Activated naive CD4-positive, alpha-beta T cell treated with anti-CD3 and anti-CD28 coated beads for 36 hours (primary cell): Measurements from ENCODE around the gene MRRF. TPM values are rescaled to one million over a fixed set of nuclear protein-coding genes. Genes with fewer than 3 reads are reported as not detected.
A peak's percentile ranks its signal among the peaks of the same experiment; 100 is the strongest.

Source experiments
- CTCF ChIA-PET: fragments of 350-600 bp; sonication (Branson Sonifier 250); formaldehyde crosslinking; loops from one replicate; lab custom pipeline; 2021; ENCODE audit warnings: antibody characterized with exemption; lab: Charles Lee
- DNase-seq: peaks from one replicate; pipeline ENCODE4 v3.0.0-alpha.2; 2020
- H3K27ac Mint-ChIP-seq: one replicate; pipeline ENCODE4 v1.8.0; 2021; ENCODE audit warnings: mild to moderate bottlenecking, mixed read lengths
- H3K27me3 Mint-ChIP-seq: one replicate; pipeline ENCODE4 v1.8.0; 2021; ENCODE audit warnings: low read depth, mixed read lengths
- H3K36me3 Mint-ChIP-seq: one replicate; pipeline ENCODE4 v1.8.0; 2021; ENCODE audit warnings: low read depth, mixed read lengths
- H3K4me1 Mint-ChIP-seq: one replicate; pipeline ENCODE4 v1.8.0; 2021; ENCODE audit warnings: low read depth, mixed read lengths
- H3K4me3 Mint-ChIP-seq: one replicate; pipeline ENCODE4 v1.8.0; 2021; ENCODE audit warnings: mild to moderate bottlenecking, moderate library complexity, mixed read lengths
- H3K9me3 Mint-ChIP-seq: one replicate; pipeline ENCODE4 v1.8.0; 2021; ENCODE audit warnings: mixed read lengths
- intact Hi-C: fragments of 100-400 bp; cut with micrococcal nuclease; formaldehyde crosslinking; loops from one replicate; pipeline ENCODE4 v1.15.1; 2023
- total RNA-seq, 2 experiments: library from RNA; stranded (reverse); gene quantifications; one replicate each; pipeline ENCODE4 v1.2.3, GENCODE V29; 2021

MRRF gene, protein sequence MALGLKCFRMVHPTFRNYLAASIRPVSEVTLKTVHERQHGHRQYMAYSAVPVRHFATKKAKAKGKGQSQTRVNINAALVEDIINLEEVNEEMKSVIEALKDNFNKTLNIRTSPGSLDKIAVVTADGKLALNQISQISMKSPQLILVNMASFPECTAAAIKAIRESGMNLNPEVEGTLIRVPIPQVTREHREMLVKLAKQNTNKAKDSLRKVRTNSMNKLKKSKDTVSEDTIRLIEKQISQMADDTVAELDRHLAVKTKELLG
- 10 to 100 TPM; 51.0 TPM for total RNA-seq

- peak within 1 kb of the TSS; percentile 96 for H3K27ac Mint-ChIP-seq
- CTCF ChIA-PET: interaction anchor here (0.8 to 1.7 kb wide), 6 partner anchors 16 to 639 kb away, joined by 3 to 5 read pairs (median 3); partner anchors contain the start of genes MORN5 and NDUFA8
- intact Hi-C loops: loop anchor here (1.0 to 2.0 kb wide), 5 partner anchors 82 to 667 kb away; partner anchors contain the start of genes MORN5, NDUFA8, TTLL11 and ZBTB26
- DNase-seq: peak; percentile 90
- peaks cover 42% of the 10 kb centered on the region for H3K4me1 Mint-ChIP-seq
- H3K36me3 Mint-ChIP-seq: peaks cover 15% of the 10 kb centered on the region
- H3K9me3 Mint-ChIP-seq: no peaks in the 10 kb centered on the region
- H3K27me3 Mint-ChIP-seq: no peaks in the 10 kb centered on the region
- H3K4me3 Mint-ChIP-seq: peak within 1 kb of the TSS; percentile 97
Measured at GRCh38 chr9:122264360-122265148, at the start of gene MRRF, which contains the start of gene RBM18. MRRF (plus strand) TSS chr9:122264882; CDS start chr9:122270892, 6,010 bp downstream. RBM18 (minus strand) TSS chr9:122264840; CDS start chr9:122261492, 3,348 bp downstream.

- Mint-ChIP-seq H3K27ac (no peak overlapping the region), H3K4me3 (no peak overlapping the region), H3K27me3 (peaks cover 79% of the 10 kb centered on the region), H3K36me3 (no peaks in the 10 kb centered on the region), H3K4me1 (peaks cover 26% of the 10 kb centered on the region), H3K9me3 (no peaks in the 10 kb centered on the region)
- CTCF ChIA-PET: interaction anchor here (1.8 kb wide), 1 partner anchor 91 kb away, joined by 5 read pairs; no protein-coding TSS in a partner anchor
- DNase-seq: no peak
- intact Hi-C loops: no loop called here
Measured at GRCh38 chr9:122215663-122216062, 49.0 kb upstream of the MRRF start.

GRCh38 chr9:122216138-122216797 lies 48.4 kb upstream of the MRRF start:
- H3K9me3 Mint-ChIP-seq: no peaks in the 10 kb centered on the region
- intact Hi-C loops: no loop called here
- CTCF ChIA-PET: interaction anchor here (1.8 kb wide), 1 partner anchor 92 kb away, joined by 5 read pairs; no protein-coding TSS in a partner anchor
- peaks cover 26% of the 10 kb centered on the region for H3K4me1 Mint-ChIP-seq
- no peak overlapping the region for H3K27ac Mint-ChIP-seq
- peaks cover 78% of the 10 kb centered on the region for H3K27me3 Mint-ChIP-seq
- DNase-seq: no peak
- H3K36me3 Mint-ChIP-seq: no peaks in the 10 kb centered on the region
- no peak overlapping the region for H3K4me3 Mint-ChIP-seq

- Mint-ChIP-seq H3K4me3 (no peak overlapping the region), H3K4me1 (peaks cover 26% of the 10 kb centered on the region), H3K27ac (no peak overlapping the region), H3K9me3 (no peaks in the 10 kb centered on the region), H3K27me3 (peaks cover 78% of the 10 kb centered on the region), H3K36me3 (no peaks in the 10 kb centered on the region)
- no peak for DNase-seq
- CTCF ChIA-PET: interaction anchor here (1.8 kb wide), 1 partner anchor 92 kb away, joined by 5 read pairs; no protein-coding TSS in a partner anchor
- intact Hi-C loops: no loop called here
Measured at GRCh38 chr9:122216798-122217418, 47.8 kb upstream of the MRRF start.

- H3K4me1 Mint-ChIP-seq: peaks cover 26% of the 10 kb centered on the region
- no peak for DNase-seq
- peaks cover 78% of the 10 kb centered on the region for H3K27me3 Mint-ChIP-seq
- CTCF ChIA-PET: no interaction called here
- H3K9me3 Mint-ChIP-seq: no peaks in the 10 kb centered on the region
- H3K27ac Mint-ChIP-seq: no peak overlapping the region
- no peaks in the 10 kb centered on the region for H3K36me3 Mint-ChIP-seq
- H3K4me3 Mint-ChIP-seq: no peak overlapping the region
- intact Hi-C loops: no loop called here
Measured at GRCh38 chr9:122217640-122218039, 47.0 kb upstream of the MRRF start.

GRCh38 chr9:122218071-122218934 lies 46.4 kb upstream of the MRRF start:
- intact Hi-C loops: no loop called here
- H3K27ac Mint-ChIP-seq: no peak overlapping the region
- no peaks in the 10 kb centered on the region for H3K9me3 Mint-ChIP-seq
- H3K36me3 Mint-ChIP-seq: no peaks in the 10 kb centered on the region
- H3K4me1 Mint-ChIP-seq: peaks cover 23% of the 10 kb centered on the region
- peaks cover 77% of the 10 kb centered on the region for H3K27me3 Mint-ChIP-seq
- H3K4me3 Mint-ChIP-seq: no peak overlapping the region
- no peak for DNase-seq
- CTCF ChIA-PET: no interaction called here

- no peak for DNase-seq
- H3K4me3 Mint-ChIP-seq: peak overlapping the region; percentile 48
- no peaks in the 10 kb centered on the region for H3K36me3 Mint-ChIP-seq
- intact Hi-C loops: no loop called here
- no peaks in the 10 kb centered on the region for H3K9me3 Mint-ChIP-seq
- no peak overlapping the region for H3K27ac Mint-ChIP-seq
- CTCF ChIA-PET: no interaction called here
- H3K4me1 Mint-ChIP-seq: peaks cover 23% of the 10 kb centered on the region
- H3K27me3 Mint-ChIP-seq: peaks cover 75% of the 10 kb centered on the region
Measured at GRCh38 chr9:122218935-122219855, 45.5 kb upstream of the MRRF start.

- H3K27me3 Mint-ChIP-seq: peaks cover 75% of the 10 kb centered on the region
- CTCF ChIA-PET: interaction anchor here (0.7 kb wide), 1 partner anchor 85 kb away, joined by 3 read pairs; no protein-coding TSS in a partner anchor
- peaks cover 21% of the 10 kb centered on the region for H3K4me1 Mint-ChIP-seq
- no peaks in the 10 kb centered on the region for H3K36me3 Mint-ChIP-seq
- no peak overlapping the region for H3K27ac Mint-ChIP-seq
- no peak for DNase-seq
- intact Hi-C loops: no loop called here
- H3K4me3 Mint-ChIP-seq: no peak overlapping the region
- no peaks in the 10 kb centered on the region for H3K9me3 Mint-ChIP-seq
Measured at GRCh38 chr9:122219856-122220672, 44.6 kb upstream of the MRRF start.

DNA sequence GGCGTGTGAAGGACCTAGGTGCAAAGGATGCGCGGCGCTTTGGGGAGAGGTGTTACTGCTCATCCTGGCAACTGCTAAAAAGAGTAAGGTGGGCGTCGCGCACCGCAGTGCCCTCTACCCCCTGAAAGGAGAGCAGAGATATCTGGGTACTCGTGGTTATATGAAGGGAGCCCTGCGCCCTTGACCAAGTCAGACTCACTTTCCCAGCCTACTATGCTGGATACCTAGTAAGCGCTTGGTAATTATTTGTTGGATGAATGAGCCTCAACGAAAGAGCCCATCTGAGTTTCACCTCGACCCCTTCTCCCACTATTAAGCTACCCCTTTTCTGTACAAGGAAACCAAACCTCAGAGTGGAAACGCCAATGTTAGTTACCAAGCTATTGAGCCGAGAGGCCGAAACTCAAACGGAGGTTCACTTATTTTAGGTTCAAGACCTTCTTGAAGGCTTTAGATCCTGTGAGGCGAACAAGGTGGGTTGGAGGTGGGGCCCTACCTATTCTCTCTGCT lies 44.0 kb upstream of the MRRF start:
- CTCF ChIA-PET: interaction anchor here (0.7 kb wide), 1 partner anchor 85 kb away, joined by 3 read pairs; no protein-coding TSS in a partner anchor
- peaks cover 74% of the 10 kb centered on the region for H3K27me3 Mint-ChIP-seq
- H3K4me3 Mint-ChIP-seq: no peak overlapping the region
- H3K36me3 Mint-ChIP-seq: no peaks in the 10 kb centered on the region
- H3K4me1 Mint-ChIP-seq: peaks cover 21% of the 10 kb centered on the region
- H3K9me3 Mint-ChIP-seq: no peaks in the 10 kb centered on the region
- intact Hi-C loops: no loop called here
- DNase-seq: no peak
- H3K27ac Mint-ChIP-seq: no peak overlapping the region
